ENCODE data around the gene KIF13A.
A peak's percentile ranks its signal among the peaks of the same experiment; 100 is the strongest.
"Not testable (repeated sequence)": the region's sequence is repeated elsewhere in the genome, so short reads cannot be mapped to it uniquely, and the experiment has no call there.

KIF13A gene

DNA sequence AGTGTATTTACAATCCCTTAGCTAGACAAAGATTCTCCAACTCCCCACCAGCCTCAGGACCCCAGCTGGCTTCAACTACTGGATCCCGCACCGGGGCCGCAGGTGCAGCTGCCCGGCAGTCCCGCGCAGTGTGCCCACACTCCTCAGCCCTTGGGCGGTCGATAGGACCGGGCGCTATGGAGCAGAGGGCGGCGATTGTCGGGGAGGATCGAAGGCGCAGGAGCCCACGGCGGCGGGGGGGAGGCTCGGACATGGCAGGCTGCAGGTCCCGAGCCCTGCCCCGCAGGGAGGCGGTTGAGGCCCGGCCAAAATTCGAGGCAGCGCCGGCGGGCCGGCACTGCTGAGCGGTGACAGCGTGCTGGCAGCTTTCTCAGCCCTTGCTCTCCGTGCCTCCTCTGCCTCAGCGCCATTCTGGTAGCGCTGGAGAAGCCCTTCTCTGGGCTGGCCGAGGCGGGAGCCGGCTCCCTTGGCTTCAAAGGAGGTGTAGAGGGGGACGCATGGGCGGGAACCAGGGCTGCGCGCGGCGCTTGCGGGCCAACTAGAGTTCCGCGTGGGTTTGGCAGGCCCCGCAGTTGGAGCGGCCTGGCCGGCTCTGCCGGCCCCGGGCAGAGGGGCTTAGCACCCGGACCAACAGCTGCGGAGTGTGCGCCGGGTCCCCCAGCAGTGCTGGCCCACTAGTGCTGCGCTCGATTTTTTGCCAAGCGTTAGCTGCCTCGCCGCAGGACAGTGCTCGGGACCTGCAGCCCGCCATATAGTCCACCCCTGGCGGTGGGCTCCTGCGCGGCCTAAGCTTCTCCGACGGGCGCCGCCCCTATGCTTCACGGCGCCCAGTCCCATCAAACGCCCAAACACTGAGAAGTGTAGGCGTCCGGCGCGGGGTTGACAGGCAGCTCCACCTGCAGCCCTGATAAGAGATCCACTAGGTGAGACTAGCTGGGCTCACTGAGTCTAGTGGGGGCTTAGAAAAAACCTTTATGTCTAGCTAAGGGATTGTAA, 32.4 kb upstream of the KIF13A start:
- FAIRE-seq = no peak
- DNase-seq (ENCODE audit: insufficient read length, low spot score) = no peak
- TF ChIP-seq POLR2A (IDR thresholded peaks at IDR 0.05; ENCODE audit: low read depth, low read length) = no peak

DNA sequence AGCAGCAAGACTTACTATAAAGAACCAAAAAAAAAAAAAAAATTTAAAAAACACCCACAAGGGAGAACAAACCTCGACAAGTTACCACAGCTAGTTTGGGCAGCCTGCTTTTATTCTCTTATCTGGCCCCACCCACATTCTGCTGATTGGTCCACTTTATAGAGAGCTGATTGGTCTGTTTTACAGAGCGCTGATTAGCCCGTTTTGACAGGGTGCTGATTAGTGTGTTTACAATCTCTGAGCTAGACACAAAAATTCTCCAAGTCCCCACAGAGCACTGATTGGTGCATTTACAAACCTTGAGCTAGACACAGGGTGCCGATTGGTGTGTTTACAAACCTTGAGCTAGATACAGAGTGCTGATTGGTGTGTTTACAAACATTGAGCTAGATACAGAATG, 31.7 kb upstream of the KIF13A start:
- not testable (repeated sequence) for DNase-seq (ENCODE audit: insufficient read length, low spot score); FAIRE-seq

DNA sequence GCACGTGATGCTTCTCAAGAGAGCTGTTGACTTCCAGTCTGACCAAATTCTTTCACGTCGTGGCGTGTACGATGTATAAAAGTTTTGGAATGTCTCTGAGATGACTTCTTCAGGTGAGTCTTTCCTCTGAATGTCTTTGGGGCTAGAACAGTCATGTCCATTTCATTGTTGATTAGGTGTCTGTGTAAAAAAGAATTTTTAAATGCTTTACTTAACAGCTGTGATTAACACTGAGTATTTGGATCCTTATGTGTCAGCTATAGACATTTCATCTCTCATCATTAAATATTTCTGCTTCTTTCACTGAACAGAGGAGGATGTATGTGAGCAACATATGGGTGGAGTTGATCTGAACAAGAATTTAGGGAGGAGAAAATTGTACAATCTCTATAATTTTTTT, 29.3 kb upstream of the KIF13A start:
- no peak for DNase-seq (ENCODE audit: insufficient read length, low spot score)
- no peak for FAIRE-seq
- TF ChIP-seq POLR2A (IDR thresholded peaks at IDR 0.05; ENCODE audit: low read depth, low read length) = no peak

DNA sequence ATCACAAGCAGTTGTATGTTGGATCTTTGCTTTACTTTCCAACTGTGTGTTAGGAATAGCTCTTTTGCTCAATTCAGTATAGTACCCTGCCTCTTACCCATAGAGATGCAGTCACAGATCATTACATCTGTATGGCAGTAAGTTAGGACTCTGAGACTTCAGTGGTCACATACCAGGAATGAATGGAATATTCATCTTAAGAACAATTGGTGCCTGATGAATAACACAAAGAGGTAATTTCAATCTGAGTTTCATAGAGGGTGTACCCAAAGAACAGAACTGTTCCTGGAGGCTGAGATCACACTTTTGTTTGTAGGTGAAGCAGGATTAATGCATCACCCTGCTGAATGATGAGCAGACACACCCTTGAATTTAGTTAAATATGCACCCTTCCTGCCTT, 28.7 kb upstream of the KIF13A start:
- DNase-seq (ENCODE audit: insufficient read length, low spot score) = no peak
- no peak for FAIRE-seq

DNA sequence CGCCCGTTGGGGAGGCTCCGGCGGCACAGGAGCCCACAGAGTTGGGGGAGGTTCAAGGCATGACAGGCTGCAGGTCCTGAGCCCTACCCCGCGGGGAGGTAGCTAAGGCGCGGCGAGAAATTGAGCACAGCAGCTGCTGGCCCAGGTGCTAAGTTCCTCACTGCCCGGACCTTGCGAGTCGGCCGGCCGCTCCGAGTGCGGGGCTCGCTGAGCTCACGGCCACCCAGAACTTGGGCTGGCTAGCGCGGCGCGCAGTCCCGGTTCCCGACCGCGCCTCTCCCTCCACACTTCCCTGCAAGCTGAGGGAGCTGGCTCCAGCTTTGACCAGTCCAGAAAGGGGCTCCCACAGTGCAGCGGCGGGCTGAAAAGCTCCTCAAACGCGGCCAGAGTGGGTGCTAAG, 23.9 kb upstream of the KIF13A start:
- no peak for DNase-seq (ENCODE audit: insufficient read length, low spot score)
- no peak for TF ChIP-seq POLR2A (IDR thresholded peaks at IDR 0.05; ENCODE audit: low read depth, low read length)
- no peak for FAIRE-seq

More for the DNA sequence above, 28.7 kb upstream of the KIF13A start:
- no peak for TF ChIP-seq POLR2A (IDR thresholded peaks at IDR 0.05; ENCODE audit: low read depth, low read length)

DNA sequence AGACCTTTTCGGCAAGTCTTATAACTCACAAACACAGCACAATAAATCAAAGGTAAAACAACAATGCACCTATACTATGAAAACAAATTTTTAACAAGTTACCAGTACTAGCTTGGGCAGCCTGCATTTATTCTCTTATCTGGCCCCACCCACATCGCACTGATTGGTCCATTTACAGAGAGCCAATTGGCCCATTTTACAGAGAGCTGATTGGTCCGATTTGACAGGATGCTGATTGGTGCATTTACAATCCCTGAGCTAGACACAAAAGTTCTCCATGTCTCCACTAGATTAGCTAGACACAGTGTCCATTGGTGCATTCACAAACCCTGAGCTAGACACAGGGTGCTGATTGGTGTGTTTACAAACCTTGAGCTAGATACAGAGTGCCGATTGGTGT, 23.1 kb upstream of the KIF13A start:
- DNase-seq (ENCODE audit: insufficient read length, low spot score); FAIRE-seq: not testable (repeated sequence)

DNA sequence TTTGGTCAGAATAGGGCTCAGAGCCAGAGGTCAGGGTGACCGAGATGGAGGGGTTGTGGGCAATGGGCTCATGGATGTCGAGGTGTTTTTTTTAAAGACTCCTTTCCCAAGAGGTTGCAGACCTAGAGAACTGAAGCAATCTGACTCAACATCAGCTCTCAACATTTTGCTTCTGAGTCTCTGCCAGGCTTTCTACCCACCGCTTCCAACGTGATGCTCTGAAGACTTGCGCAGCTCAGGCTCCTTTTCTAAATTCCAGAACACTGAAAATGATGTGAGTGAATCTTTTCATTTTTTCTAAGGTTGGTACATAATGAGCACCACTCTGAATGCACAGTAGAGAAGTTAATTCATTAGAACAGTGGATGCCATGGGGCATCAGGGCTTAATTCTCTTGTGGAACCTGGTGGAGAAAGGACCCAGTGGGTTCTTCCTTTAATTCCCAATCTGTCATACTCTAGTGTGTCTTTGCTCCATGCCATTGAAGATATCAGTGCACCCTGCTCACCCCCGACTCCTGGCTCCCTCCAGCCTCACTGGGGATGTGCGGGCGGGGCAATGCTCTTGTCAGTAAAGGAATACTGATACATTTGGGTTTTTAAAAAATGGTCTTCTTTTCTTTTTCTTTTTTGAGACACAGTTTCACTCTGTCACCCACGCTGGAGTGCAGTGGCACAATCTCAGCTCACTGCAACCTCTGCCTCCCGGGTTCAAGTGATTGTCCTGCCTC, 17.0 kb upstream of the KIF13A start:
- no peak for TF ChIP-seq POLR2A (IDR thresholded peaks at IDR 0.05; ENCODE audit: low read depth, low read length)
- DNase-seq (ENCODE audit: insufficient read length, low spot score) (no peak), FAIRE-seq (no peak)

DNA sequence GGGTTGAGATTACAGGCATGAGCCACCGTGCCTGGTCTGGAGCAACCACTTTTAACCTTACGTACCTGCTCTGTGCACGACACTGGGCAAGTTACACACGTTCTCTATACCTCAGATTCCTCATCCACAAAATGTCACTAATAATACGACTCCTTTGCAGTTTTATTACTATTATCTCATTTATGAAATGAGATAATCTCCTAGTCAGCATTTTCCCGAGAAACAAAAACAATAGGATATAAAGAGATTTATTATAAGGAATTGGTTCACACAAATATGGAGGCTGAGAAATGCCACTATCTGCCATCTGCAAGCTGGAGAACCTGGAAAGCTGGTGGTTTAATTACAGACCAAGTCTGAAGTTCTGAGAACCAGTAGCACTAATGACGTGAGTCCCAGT, 12.0 kb upstream of the KIF13A start:
- no peak for TF ChIP-seq POLR2A (IDR thresholded peaks at IDR 0.05; ENCODE audit: low read depth, low read length)
- no peak for FAIRE-seq
- DNase-seq (ENCODE audit: insufficient read length, low spot score) = no peak

DNA sequence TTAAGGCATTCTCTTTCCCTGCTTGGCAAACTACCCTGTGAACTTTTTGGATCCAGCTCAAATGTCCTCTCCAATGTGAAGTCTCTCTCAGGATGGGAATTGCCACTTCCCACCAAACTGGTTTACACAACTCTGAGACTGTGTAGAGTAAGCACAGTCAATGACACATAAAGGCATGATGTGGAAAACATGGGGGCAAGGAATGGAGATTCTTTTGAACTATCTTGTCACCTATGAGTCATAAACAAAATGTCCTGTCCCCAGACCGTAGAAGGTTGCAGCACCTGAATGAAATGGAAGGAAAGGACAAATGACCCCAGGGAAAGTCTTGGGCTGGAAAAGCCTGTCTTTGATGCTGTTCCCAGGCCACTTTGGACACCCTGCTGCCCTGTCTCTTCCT, 11.0 kb upstream of the KIF13A start:
- FAIRE-seq = no peak
- TF ChIP-seq POLR2A (IDR thresholded peaks at IDR 0.05; ENCODE audit: low read depth, low read length) = no peak
- DNase-seq (ENCODE audit: insufficient read length, low spot score) = no peak

DNA sequence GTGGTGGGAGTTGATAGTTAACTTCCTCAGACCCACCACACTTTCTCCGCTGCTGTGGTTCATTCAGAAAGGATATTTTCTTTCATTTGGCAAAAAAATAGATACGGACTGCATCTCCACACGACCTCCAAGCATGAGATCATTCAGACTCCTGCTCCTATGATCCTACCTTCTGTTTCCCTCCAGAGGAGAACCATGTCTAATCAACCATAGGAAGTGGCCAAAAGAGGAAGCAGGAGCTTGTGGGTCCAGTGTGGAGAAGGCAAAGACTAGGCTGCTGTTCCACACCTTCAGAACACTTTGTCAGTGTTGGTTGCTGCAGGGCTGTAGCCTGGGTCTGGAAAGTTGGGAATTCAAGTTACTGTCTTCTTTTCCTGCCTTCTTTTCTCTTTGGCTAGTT, 10.6 kb upstream of the KIF13A start:
- DNase-seq (ENCODE audit: insufficient read length, low spot score) = no peak
- FAIRE-seq = no peak
- TF ChIP-seq POLR2A (IDR thresholded peaks at IDR 0.05; ENCODE audit: low read depth, low read length) = no peak

DNA sequence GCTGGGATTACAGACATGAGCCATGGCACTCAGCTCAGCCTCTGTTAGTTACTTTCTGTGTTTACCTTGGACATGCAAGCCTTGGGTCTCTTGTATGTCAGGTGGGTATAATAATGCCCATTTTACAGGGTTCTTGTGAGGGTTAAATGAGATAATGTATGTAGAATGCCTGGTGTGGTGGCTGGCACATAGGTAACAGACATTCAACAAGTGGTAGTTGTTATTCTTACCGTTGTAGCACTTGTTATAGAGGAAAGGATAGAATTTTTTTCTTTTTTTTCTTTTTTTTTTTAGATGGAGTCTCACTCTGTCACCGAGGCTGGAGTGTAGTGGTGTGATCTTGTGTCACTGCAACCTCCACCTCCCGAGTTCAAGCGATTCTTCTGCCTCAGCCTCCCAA, 8.0 kb upstream of the KIF13A start:
- DNase-seq (ENCODE audit: insufficient read length, low spot score) (no peak), FAIRE-seq (no peak)
- TF ChIP-seq POLR2A (IDR thresholded peaks at IDR 0.05; ENCODE audit: low read depth, low read length) = no peak

DNA sequence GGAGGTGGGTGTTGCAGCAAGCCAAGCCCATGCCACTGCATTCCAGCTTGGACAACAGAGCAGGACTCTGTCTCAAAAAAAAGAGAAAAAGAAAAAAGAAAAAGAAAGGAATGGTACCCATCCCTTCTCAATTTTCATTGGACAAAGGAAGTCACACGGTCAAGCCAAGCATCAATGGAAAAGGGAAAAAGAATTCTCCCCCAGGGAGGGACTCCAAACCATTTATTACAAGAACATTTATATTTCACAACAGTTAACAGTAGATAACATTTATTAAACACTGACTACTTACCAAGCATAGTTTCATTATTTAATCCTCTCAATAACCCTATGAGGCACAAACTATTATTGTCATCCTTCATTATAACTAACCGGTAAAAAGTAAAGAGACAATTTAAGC, 6.6 kb upstream of the KIF13A start:
- FAIRE-seq (no peak), DNase-seq (ENCODE audit: insufficient read length, low spot score) (no peak)
- TF ChIP-seq POLR2A (IDR thresholded peaks at IDR 0.05; ENCODE audit: low read depth, low read length) = no peak

DNA sequence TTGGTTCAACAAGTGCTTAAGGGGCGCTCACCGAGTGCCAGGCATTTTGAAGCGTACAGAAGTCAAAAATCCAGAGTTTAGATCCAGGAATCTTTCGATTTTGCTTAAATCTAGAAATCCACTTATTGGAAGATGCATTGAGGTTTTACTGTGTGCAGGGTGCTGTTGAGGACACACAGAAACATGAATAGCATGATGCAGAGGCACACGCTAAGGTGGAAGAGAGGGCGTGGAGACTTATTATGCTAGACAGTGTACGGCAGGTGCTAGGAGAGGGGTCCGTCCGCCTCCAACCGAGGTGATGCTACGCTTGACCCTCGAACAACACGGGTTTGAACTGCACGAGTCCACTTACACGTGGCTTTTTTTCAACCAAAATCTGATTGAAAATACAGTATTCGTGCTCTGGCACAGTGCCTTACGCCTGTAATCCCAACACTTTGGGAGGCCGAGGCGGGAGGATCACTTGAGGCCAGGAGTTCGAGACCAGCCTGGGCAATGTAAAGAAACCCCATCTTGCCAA, 1.0 kb upstream of the KIF13A start:
- FAIRE-seq = no peak
- TF ChIP-seq POLR2A (IDR thresholded peaks at IDR 0.05; ENCODE audit: low read depth, low read length) = no peak
- DNase-seq (ENCODE audit: insufficient read length, low spot score) = no peak

DNA sequence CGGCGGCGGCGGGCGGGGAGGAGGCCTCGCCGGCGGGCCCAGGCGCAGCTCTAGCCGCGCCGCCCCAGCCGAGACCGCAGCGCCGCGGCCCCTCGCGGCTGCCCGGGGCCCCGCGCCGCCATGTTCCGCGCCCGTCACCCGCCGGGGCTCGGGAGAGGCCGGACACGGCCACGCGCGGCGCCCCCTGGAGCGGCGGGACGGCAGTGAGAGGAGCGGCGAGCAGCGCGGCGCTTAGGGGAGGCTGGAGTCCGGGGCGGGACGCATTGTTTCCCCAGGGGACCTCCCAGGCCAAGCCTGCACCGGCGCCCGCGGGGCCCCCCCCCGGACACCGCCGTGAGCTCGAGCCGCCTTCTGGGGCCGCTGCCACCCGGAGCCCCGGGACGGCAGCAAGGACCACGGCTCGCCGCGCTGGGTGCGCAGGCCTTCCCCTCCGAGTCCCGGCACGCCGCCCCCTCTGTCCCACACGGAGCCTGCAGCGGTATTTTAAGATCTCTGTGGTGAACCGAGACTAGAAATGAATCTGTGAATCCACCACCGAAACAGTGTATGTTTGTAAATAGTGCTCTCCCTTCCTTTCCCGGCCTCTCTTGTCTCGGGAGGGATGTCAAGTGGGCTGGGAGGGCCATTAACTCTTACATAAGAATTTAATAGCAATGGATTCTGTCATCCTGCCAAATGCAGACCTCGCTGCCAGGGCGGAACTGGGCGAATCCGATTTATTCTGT, 424 bp upstream of the KIF13A start:
- FAIRE-seq (no peak), DNase-seq (ENCODE audit: insufficient read length, low spot score) (peak; percentile 66)
- peak; percentile 18; the same call in 1 of the 2 replicates for TF ChIP-seq POLR2A (IDR thresholded peaks at IDR 0.05; ENCODE audit: low read depth, low read length)
